WTC11 (cell line): ENCODE results near the gene SOCS7. TPM values are rescaled to one million over a fixed set of nuclear protein-coding genes. Genes with fewer than 3 reads are reported as not detected.

ENCODE experiments used
- ATAC-seq: fragments of 200-7000 bp; cut with Tn5 transposase; 2 replicates; pipeline ENCODE4 v1.10.0; 2021; ENCODE audit warnings: mild to moderate bottlenecking, moderate library complexity
- CTCF ChIA-PET: fragments of 300-600 bp; sonication (Branson Sonifier 250); formaldehyde crosslinking; loops from one replicate; lab custom pipeline; 2021; ENCODE audit warnings: antibody characterized with exemption; lab: Charles Lee
- POLR2A ChIA-PET: fragments of 350-600 bp; sonication (Branson Sonifier 250); formaldehyde crosslinking; loops from one replicate; lab custom pipeline; 2021; ENCODE audit warnings: antibody characterized with exemption; lab: Charles Lee
- DNase-seq: peaks from one replicate; pipeline ENCODE4 v3.0.0; 2021; ENCODE audit warnings: low spot score
- H3K27ac Mint-ChIP-seq: 2 replicates; pipeline ENCODE4 v1.8.0; 2021; ENCODE audit warnings: mixed read lengths
- H3K27me3 Mint-ChIP-seq: 2 replicates; pipeline ENCODE4 v1.8.0; 2021; ENCODE audit warnings: low read depth, mild to moderate bottlenecking, moderate library complexity, mixed read lengths
- H3K36me3 Mint-ChIP-seq: 2 replicates; pipeline ENCODE4 v1.8.0; 2021; ENCODE audit warnings: mixed read lengths
- H3K4me1 Mint-ChIP-seq: 2 replicates; pipeline ENCODE4 v1.8.0; 2022; ENCODE audit warnings: mixed read lengths
- H3K4me3 Mint-ChIP-seq: 2 replicates; pipeline ENCODE4 v1.8.0; 2021; ENCODE audit warnings: mild to moderate bottlenecking, moderate library complexity, mixed read lengths
- H3K9me3 Mint-ChIP-seq: 2 replicates; pipeline ENCODE4 v1.8.0; 2021; ENCODE audit warnings: mixed read lengths
- AR ChIP-seq: fragments of 250-450 bp; sonication (Bioruptor Pico); IDR thresholded peaks from 2 replicates; pipeline ENCODE4 v1.9.0; 2021; ENCODE audit warnings: mild to moderate bottlenecking
- ATF2 ChIP-seq: sonication (generic); formaldehyde crosslinking; IDR thresholded peaks from 2 replicates; pipeline ENCODE4 v1.8.1; 2022; ENCODE audit warnings: low read depth, missing genetic modification reagents, borderline replicate concordance
- CDX4 ChIP-seq: fragments of 250-450 bp; sonication (Bioruptor Pico); IDR thresholded peaks from 2 replicates; pipeline ENCODE4 v1.9.0; 2021; ENCODE audit warnings: moderate library complexity, mild to moderate bottlenecking, inconsistent platforms, borderline replicate concordance
- CTCF ChIP-seq: fragments of 200-600 bp; IDR thresholded peaks from 2 replicates; pipeline ENCODE4 v1.8.0; 2022; ENCODE audit warnings: antibody characterized with exemption
- FOXJ3 ChIP-seq: sonication (generic); formaldehyde crosslinking; IDR thresholded peaks from 2 replicates; pipeline ENCODE4 v1.9.0; 2021; ENCODE audit warnings: missing genetic modification reagents, mild to moderate bottlenecking, borderline replicate concordance
- FOXP1 ChIP-seq: sonication (generic); formaldehyde crosslinking; IDR thresholded peaks from 2 replicates; pipeline ENCODE4 v1.8.0; 2022; ENCODE audit warnings: missing genetic modification reagents, mild to moderate bottlenecking, moderate library complexity, borderline replicate concordance
- MAX ChIP-seq: sonication (generic); formaldehyde crosslinking; IDR thresholded peaks from 2 replicates; pipeline ENCODE4 v1.8.0; 2022; ENCODE audit warnings: mild to moderate bottlenecking, missing genetic modification reagents
- MXD4 ChIP-seq: fragments of 250-450 bp; sonication (Bioruptor Pico); IDR thresholded peaks from 2 replicates; pipeline ENCODE4 v1.8.0; 2021; ENCODE audit warnings: mild to moderate bottlenecking, moderate library complexity, borderline replicate concordance
- NFYB ChIP-seq: sonication (generic); formaldehyde crosslinking; conservative IDR thresholded peaks from 2 replicates; pipeline ENCODE4 v1.8.0; 2022; ENCODE audit warnings: low read depth, missing genetic modification reagents
- NR1H2 ChIP-seq: sonication (generic); formaldehyde crosslinking; IDR thresholded peaks from 2 replicates; pipeline ENCODE4 v1.9.0; 2021; ENCODE audit warnings: mild to moderate bottlenecking, moderate library complexity, missing genetic modification reagents
- OVOL2 ChIP-seq: fragments of 250-450 bp; sonication (Bioruptor Pico); IDR thresholded peaks from 2 replicates; pipeline ENCODE4 v1.9.0; 2021; ENCODE audit warnings: mild to moderate bottlenecking, borderline replicate concordance
- RORB ChIP-seq: fragments of 250-450 bp; sonication (Bioruptor Pico); IDR thresholded peaks from 2 replicates; pipeline ENCODE4 v1.9.0; 2021; ENCODE audit warnings: mild to moderate bottlenecking
- ZBTB43 ChIP-seq: sonication (generic); formaldehyde crosslinking; IDR thresholded peaks from 2 replicates; pipeline ENCODE4 v1.8.1; 2023; ENCODE audit warnings: mild to moderate bottlenecking, missing genetic modification reagents
- ZNF396 ChIP-seq: fragments of 250-450 bp; sonication (Bioruptor Pico); IDR thresholded peaks from 2 replicates; pipeline ENCODE4 v1.8.0; 2021; ENCODE audit warnings: mild to moderate bottlenecking, moderate library complexity, borderline replicate concordance
- total RNA-seq: library from RNA; stranded (reverse); gene quantifications from 3 replicates; pipeline ENCODE4 v1.2.3, GENCODE V29; 2021

Gene SOCS7
- total RNA-seq, 1 experiment from 2014 or later: 33.6 TPM

GRCh38 chr17:38342886-38343607, 8.6 kb upstream of the SOCS7 start:
- ChIA-PET CTCF (interaction anchor here (1.9 to 10.5 kb wide), 4 partner anchors 8 to 72 kb away, joined by 6 to 221 read pairs (median 16); partner anchors contain the start of gene SOCS7), POLR2A (no interaction called here)
- no peak overlapping the region for H3K4me3 Mint-ChIP-seq
- no peaks in the 10 kb centered on the region for H3K27me3 Mint-ChIP-seq
- H3K36me3 Mint-ChIP-seq: no peaks in the 10 kb centered on the region
- TF ChIP-seq FOXJ3 (CRISPR knock-in tag) (no peak), ZNF396 (CRISPR knock-in tag) (no peak), FOXP1 (CRISPR knock-in tag) (no peak), OVOL2 (CRISPR knock-in tag) (no peak), AR (no peak), MXD4 (CRISPR knock-in tag) (no peak), CTCF (no peak), NFYB (CRISPR knock-in tag) (no peak), CDX4 (CRISPR knock-in tag) (no peak), MAX (no peak), RORB (CRISPR knock-in tag) (no peak), ATF2 (CRISPR knock-in tag) (no peak), ZBTB43 (CRISPR knock-in tag) (no peak), NR1H2 (CRISPR knock-in tag) (no peak)
- H3K27ac Mint-ChIP-seq: no peak overlapping the region
- H3K4me1 Mint-ChIP-seq: peaks cover 16% of the 10 kb centered on the region
- DNase-seq: no peak
- no peaks in the 10 kb centered on the region for H3K9me3 Mint-ChIP-seq
- no peak for ATAC-seq
